C4-2B (cell line): ENCODE results near the gene SLC2A4RG.
A peak's percentile ranks its signal among the peaks of the same experiment; 100 is the strongest.

Experiments
- H3K27ac ChIP-seq: fragments of 450-650 bp; 2 replicates; pipeline ENCODE4 v1.5.1; 2017
- CTCF ChIP-seq: fragments of 450-650 bp; conservative IDR thresholded peaks from 2 replicates; pipeline ENCODE4 v1.5.1; 2017; ENCODE audit warnings: mild to moderate bottlenecking
- ZFX ChIP-seq: fragments of 450-650 bp; IDR thresholded peaks from 2 replicates; pipeline ENCODE4 v1.6.1; 2017

The SLC2A4RG gene

GRCh38 chr20:63705232-63706026 is 34.1 kb upstream of the SLC2A4RG start:
- TF ChIP-seq CTCF (no peak), ZFX (no peak)
- H3K27ac ChIP-seq, result no peak overlapping the region

- TF ChIP-seq CTCF (no peak), ZFX (no peak)
- H3K27ac ChIP-seq, result peak overlapping the region; percentile 98
Measured at GRCh38 chr20:63706027-63706695, 33.4 kb upstream of the SLC2A4RG start.

GRCh38 chr20:63706852-63707557 is 32.6 kb upstream of the SLC2A4RG start:
- TF ChIP-seq CTCF (no peak; the same call in 1 of the 2 replicates), ZFX (no peak)
- H3K27ac ChIP-seq, result peak overlapping the region; percentile 98

GRCh38 chr20:63707558-63708300 is 31.8 kb upstream of the SLC2A4RG start, which contains the start of the genes ARFRP1 and ZGPAT:
ARFRP1 (minus strand) TSS chr20:63707976; CDS start chr20:63707091, 885 bp downstream.
ZGPAT (plus strand) TSS chr20:63708039; CDS start chr20:63708581, 542 bp downstream.
- no peak for TF ChIP-seq CTCF
- TF ChIP-seq ZFX, result peak; percentile 100
- H3K27ac ChIP-seq, result peak within 1 kb of the TSS; percentile 98

GRCh38 chr20:63708301-63709148 is 31.1 kb upstream of the SLC2A4RG start:
- H3K27ac ChIP-seq, result peak overlapping the region; percentile 98
- TF ChIP-seq ZFX (no peak), CTCF (no peak)

- no peak overlapping the region for H3K27ac ChIP-seq
- TF ChIP-seq ZFX (no peak), CTCF (no peak)
Measured at GRCh38 chr20:63709149-63709527, 30.4 kb upstream of the SLC2A4RG start.
